H9 (cell line): ENCODE measurements around the gene KLK1. TPM values are rescaled to one million over a fixed set of nuclear protein-coding genes. Genes with fewer than 3 reads are reported as not detected.

ENCODE experiments used
- DNase-seq: peaks from one replicate; pipeline ENCODE4 v3.0.0-alpha.2; 2017
- H2AFZ ChIP-seq: one replicate; pipeline ENCODE4 v1.6.1; 2013; ENCODE audit warnings: mild to moderate bottlenecking, low read length, control low read depth, moderate library complexity
- H2AK5ac ChIP-seq: 2 replicates; pipeline ENCODE4 v1.6.1; 2013; ENCODE audit warnings: low read length, control low read depth, mixed read lengths; ENCODE audit not compliant: insufficient read length
- H2BK120ac ChIP-seq: one replicate; pipeline ENCODE4 v1.6.1; 2013; ENCODE audit warnings: low read depth, mild to moderate bottlenecking, low read length, control low read depth, inconsistent platforms; ENCODE audit not compliant: poor library complexity, severe bottlenecking
- H2BK12ac ChIP-seq: 2 replicates; pipeline ENCODE4 v1.6.1; 2013; ENCODE audit warnings: low read length, control low read depth, mixed read lengths, low read depth; ENCODE audit not compliant: insufficient read length
- H2BK15ac ChIP-seq: 2 replicates; pipeline ENCODE4 v1.6.1; 2013; ENCODE audit warnings: low read depth, low read length, control low read depth
- H2BK20ac ChIP-seq: one replicate; pipeline ENCODE4 v1.6.1; 2013; ENCODE audit warnings: low read depth, mild to moderate bottlenecking, low read length, control low read depth, inconsistent platforms; ENCODE audit not compliant: poor library complexity, severe bottlenecking
- H2BK5ac ChIP-seq: 2 replicates; pipeline ENCODE4 v1.6.1; 2013; ENCODE audit warnings: low read length, control low read depth, mixed read lengths; ENCODE audit not compliant: insufficient read length
- H3K14ac ChIP-seq: 2 replicates; pipeline ENCODE4 v1.6.1; 2013; ENCODE audit warnings: low read length, control low read depth; ENCODE audit not compliant: insufficient read depth
- H3K18ac ChIP-seq: 2 replicates; pipeline ENCODE4 v1.6.1; 2013; ENCODE audit warnings: low read depth, mild to moderate bottlenecking, mixed read lengths, low read length, control low read depth; ENCODE audit not compliant: insufficient read length
- H3K23ac ChIP-seq: 2 replicates; pipeline ENCODE4 v1.6.1; 2013; ENCODE audit warnings: low read length, control low read depth, mixed read lengths, low read depth; ENCODE audit not compliant: insufficient read length
- H3K23me2 ChIP-seq: 2 replicates; pipeline ENCODE4 v1.6.1; 2013; ENCODE audit warnings: low read depth, mild to moderate bottlenecking, mixed read lengths, low read length, control low read depth; ENCODE audit not compliant: insufficient read length, poor library complexity, severe bottlenecking
- H3K27ac ChIP-seq: 2 replicates; pipeline ENCODE4 v1.5.1; 2013; ENCODE audit warnings: low read length, control low read depth, mixed read lengths, low read depth; ENCODE audit not compliant: insufficient read length
- H3K27me3 ChIP-seq: 2 replicates; pipeline ENCODE4 v1.6.1; 2013; ENCODE audit warnings: low read length, control low read depth, inconsistent platforms; ENCODE audit not compliant: insufficient read depth
- H3K4ac ChIP-seq: 2 replicates; pipeline ENCODE4 v1.6.1; 2013; ENCODE audit warnings: low read depth, mild to moderate bottlenecking, control low read depth, inconsistent platforms, low read length, moderate library complexity
- H3K4me1 ChIP-seq: 2 replicates; pipeline ENCODE4 v1.6.1; 2013; ENCODE audit warnings: low read length, control low read depth, inconsistent platforms; ENCODE audit not compliant: insufficient read depth
- H3K4me2 ChIP-seq: 2 replicates; pipeline ENCODE4 v1.6.1; 2013; ENCODE audit warnings: low read length, control low read depth, mixed read lengths; ENCODE audit not compliant: insufficient read length, insufficient read depth
- H3K56ac ChIP-seq: 2 replicates; pipeline ENCODE4 v1.6.1; 2013; ENCODE audit warnings: low read depth, mild to moderate bottlenecking, mixed read lengths, low read length, control low read depth; ENCODE audit not compliant: insufficient read length
- H3K79me1 ChIP-seq: 2 replicates; pipeline ENCODE4 v1.6.1; 2013; ENCODE audit warnings: low read depth, mild to moderate bottlenecking, moderate library complexity, low read length, control low read depth, inconsistent platforms; ENCODE audit not compliant: insufficient read depth, poor library complexity, severe bottlenecking
- H3K79me2 ChIP-seq: 2 replicates; pipeline ENCODE4 v1.6.1; 2013; ENCODE audit warnings: low read length, control low read depth, inconsistent platforms; ENCODE audit not compliant: insufficient read depth
- H3K9ac ChIP-seq: 2 replicates; pipeline ENCODE4 v1.6.1; 2013; ENCODE audit warnings: low read length, control low read depth, mixed read lengths; ENCODE audit not compliant: insufficient read length; ENCODE audit errors: extremely low read depth
- H3K9me3 ChIP-seq: one replicate; pipeline ENCODE4 v1.6.1; 2013; ENCODE audit warnings: low read depth, low read length, inconsistent platforms; ENCODE audit not compliant: control insufficient read depth
- H3T11ph ChIP-seq: one replicate; pipeline ENCODE4 v1.6.1; 2013; ENCODE audit warnings: mild to moderate bottlenecking, low read length, control low read depth, inconsistent platforms
- H4K20me1 ChIP-seq: one replicate; pipeline ENCODE4 v1.6.1; 2013; ENCODE audit not compliant: control insufficient read depth, insufficient read length, insufficient read depth
- H4K5ac ChIP-seq: 2 replicates; pipeline ENCODE4 v1.6.1; 2013; ENCODE audit warnings: low read depth, mild to moderate bottlenecking, mixed read lengths, low read length, control low read depth; ENCODE audit not compliant: insufficient read length
- H4K8ac ChIP-seq: replicated peaks from 2 replicates; pipeline ENCODE4 v1.6.1; 2013; ENCODE audit warnings: low read length, control low read depth, mixed read lengths, low read depth; ENCODE audit not compliant: insufficient read length
- H4K91ac ChIP-seq: 2 replicates; pipeline ENCODE4 v1.6.1; 2013; ENCODE audit warnings: low read depth, mild to moderate bottlenecking, moderate library complexity, mixed read lengths, low read length, control low read depth; ENCODE audit not compliant: insufficient read length
- H3K27ac Mint-ChIP-seq, 3 experiments: 2 replicates in 2 of 3; 3 replicates in 1 of 3; pipeline ENCODE4 v1.8.0; 2020 to 2021; ENCODE audit warnings: mixed read lengths in 3 of 3, mild to moderate bottlenecking in 1 of 3, moderate library complexity in 1 of 3
- H3K27me3 Mint-ChIP-seq: 2 replicates; pipeline ENCODE4 v1.8.0; 2021; ENCODE audit warnings: low read depth, mild to moderate bottlenecking, moderate library complexity, mixed read lengths
- H3K36me3 Mint-ChIP-seq, 3 experiments: 2 replicates in 2 of 3; 3 replicates in 1 of 3; pipeline ENCODE4 v1.8.0; 2020 to 2021; ENCODE audit warnings: low read depth in 3 of 3, mixed read lengths in 3 of 3; ENCODE audit not compliant: insufficient read depth in 1 of 3
- H3K4me1 Mint-ChIP-seq, 2 experiments: 2 replicates each; pipeline ENCODE4 v1.8.0; 2020; ENCODE audit warnings: mixed read lengths in 2 of 2
- H3K4me3 Mint-ChIP-seq, 2 experiments: 2 replicates in 1 of 2; 3 replicates in 1 of 2; pipeline ENCODE4 v1.8.0; 2020 to 2021; ENCODE audit warnings: mild to moderate bottlenecking in 2 of 2, mixed read lengths in 2 of 2, moderate library complexity in 1 of 2
- H3K9me3 Mint-ChIP-seq, 2 experiments: 2 replicates in 1 of 2; 3 replicates in 1 of 2; pipeline ENCODE4 v1.8.0; 2020; ENCODE audit warnings: mild to moderate bottlenecking in 2 of 2, mixed read lengths in 2 of 2, moderate library complexity in 1 of 2
- WGBS: extraction: QIAGEN DNeasy Blood & Tissue Kit; methylation state at CpG from one replicate; pipeline ENCODE4 v1.1.7; 2013; ENCODE audit warnings: missing lambda C conversion rate, low lambda C conversion rate, mixed read lengths; ENCODE audit not compliant: insufficient read length; ENCODE audit errors: extremely low coverage; 5-methylcytosine and 5-hydroxymethylcytosine counted together
- total RNA-seq: library from RNA; stranded (reverse); gene quantifications from 2 replicates; pipeline ENCODE4 v1.2.1, GENCODE V29; 2021
- TF ChIP-seq, protein P1 (sequence below): fragments of 200-600 bp; sonication (generic); conservative IDR thresholded peaks from 3 replicates; pipeline ENCODE4 v1.8.0; 2021; ENCODE audit warnings: antibody characterized with exemption, mild to moderate bottlenecking

KLK1 gene
- total RNA-seq, 1 experiment from 2014 or later: 2.3 TPM

DNA sequence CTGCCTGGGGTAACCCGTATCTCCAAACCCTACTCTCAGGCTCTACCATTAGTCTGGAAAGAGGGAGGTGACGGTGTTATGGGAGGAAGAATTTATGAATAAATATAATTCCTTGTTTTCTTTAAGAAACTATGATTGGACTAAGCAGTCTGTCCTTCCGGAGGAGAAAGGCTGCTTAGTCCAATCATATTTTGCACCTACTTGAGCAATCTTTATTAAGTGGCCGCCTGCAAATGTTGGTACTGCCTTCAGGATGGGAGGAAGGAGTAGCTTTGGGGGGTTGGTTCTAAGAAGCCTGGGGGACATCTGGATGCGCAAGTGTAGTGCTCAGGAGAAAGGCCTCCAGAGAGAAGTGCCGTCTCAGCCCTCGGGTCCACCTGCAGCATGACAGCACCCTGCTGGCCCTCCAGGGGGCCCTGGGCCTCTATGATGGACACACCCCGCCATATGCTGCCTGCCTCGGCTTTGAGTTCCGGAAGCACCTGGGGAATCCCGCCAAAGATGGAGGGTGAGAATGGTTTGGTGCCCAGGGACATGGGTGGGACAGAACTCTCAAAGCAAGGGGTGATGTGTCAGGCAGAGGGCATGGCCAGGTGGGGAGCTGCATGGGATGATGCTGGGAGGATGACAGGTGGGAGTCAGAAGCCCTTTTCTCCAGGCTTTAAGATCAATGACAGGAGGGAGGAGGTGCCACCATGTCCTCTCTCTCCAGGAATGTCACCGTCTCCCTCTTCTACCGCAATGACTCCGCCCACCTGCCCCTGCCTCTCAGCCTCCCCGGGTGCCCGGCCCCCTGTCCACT, 29.3 kb downstream of the KLK1 start:
- Histone ChIP-seq H4K8ac (no peak overlapping the region), H3K9me3 (no peaks in the 10 kb centered on the region), H3K4me1 (no peaks in the 10 kb centered on the region), H3T11ph (no peak overlapping the region), H4K20me1 (no peaks in the 10 kb centered on the region), H3K79me1 (no peaks in the 10 kb centered on the region), H3K27me3 (no peaks in the 10 kb centered on the region), H3K4me2 (no peak overlapping the region), H3K9ac (no peak overlapping the region), H2BK20ac (no peak overlapping the region), H2BK120ac (no peak overlapping the region), H3K79me2 (no peaks in the 10 kb centered on the region), H3K23me2 (no peaks in the 10 kb centered on the region), H3K56ac (no peak overlapping the region), H3K18ac (no peak overlapping the region), H3K4ac (no peak overlapping the region), H2AFZ (no peak overlapping the region), H2BK5ac (no peak overlapping the region), H2BK15ac (no peak overlapping the region), H4K5ac (no peak overlapping the region), H2BK12ac (no peak overlapping the region), H3K14ac (no peak overlapping the region), H3K23ac (no peak overlapping the region), H3K27ac (no peak overlapping the region), H4K91ac (no peak overlapping the region), H2AK5ac (no peak overlapping the region)
- Mint-ChIP-seq H3K4me3 (no peak overlapping the region), H3K36me3 (peaks cover 13 to 42% (median 24%) of the 10 kb centered on the region in 3 experiments; a peak in 6 of 7 replicates), H3K9me3 (no peaks in the 10 kb centered on the region), H3K4me1 (peaks cover 9 to 10% of the 10 kb centered on the region in 2 experiments), H3K27ac (no peak overlapping the region), H3K27me3 (peaks cover 13% of the 10 kb centered on the region)
- no CpG with 5 or more reads among the region's 16 CpGs for WGBS
- DNase-seq: no peak
- TF ChIP-seq, protein P1, sequence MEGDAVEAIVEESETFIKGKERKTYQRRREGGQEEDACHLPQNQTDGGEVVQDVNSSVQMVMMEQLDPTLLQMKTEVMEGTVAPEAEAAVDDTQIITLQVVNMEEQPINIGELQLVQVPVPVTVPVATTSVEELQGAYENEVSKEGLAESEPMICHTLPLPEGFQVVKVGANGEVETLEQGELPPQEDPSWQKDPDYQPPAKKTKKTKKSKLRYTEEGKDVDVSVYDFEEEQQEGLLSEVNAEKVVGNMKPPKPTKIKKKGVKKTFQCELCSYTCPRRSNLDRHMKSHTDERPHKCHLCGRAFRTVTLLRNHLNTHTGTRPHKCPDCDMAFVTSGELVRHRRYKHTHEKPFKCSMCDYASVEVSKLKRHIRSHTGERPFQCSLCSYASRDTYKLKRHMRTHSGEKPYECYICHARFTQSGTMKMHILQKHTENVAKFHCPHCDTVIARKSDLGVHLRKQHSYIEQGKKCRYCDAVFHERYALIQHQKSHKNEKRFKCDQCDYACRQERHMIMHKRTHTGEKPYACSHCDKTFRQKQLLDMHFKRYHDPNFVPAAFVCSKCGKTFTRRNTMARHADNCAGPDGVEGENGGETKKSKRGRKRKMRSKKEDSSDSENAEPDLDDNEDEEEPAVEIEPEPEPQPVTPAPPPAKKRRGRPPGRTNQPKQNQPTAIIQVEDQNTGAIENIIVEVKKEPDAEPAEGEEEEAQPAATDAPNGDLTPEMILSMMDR: no peak
